Stomach (tissue), 4 donors: ENCODE measurements around the gene GLT6D1.

Experiments
- POLR2AphosphoS5 ChIP-seq, 3 donors: sonication (generic); formaldehyde crosslinking; IDR thresholded peaks; one replicate each; pipeline ENCODE4 v1.6.1; 2016; ENCODE audit warnings: antibody characterized with exemption in 3 of 3
- TF ChIP-seq, protein P1 (sequence below), 7 experiments: fragments of 450-650 bp in 4 of 7; fragments of 200-600 bp in 3 of 7; sonication (generic) in 3 of 7; IDR thresholded peaks; one replicate each; pipeline ENCODE4 v1.5.1; 2016 to 2019; ENCODE audit warnings: antibody characterized with exemption in 7 of 7, control low read depth in 2 of 7, mild to moderate bottlenecking in 1 of 7

DNA sequence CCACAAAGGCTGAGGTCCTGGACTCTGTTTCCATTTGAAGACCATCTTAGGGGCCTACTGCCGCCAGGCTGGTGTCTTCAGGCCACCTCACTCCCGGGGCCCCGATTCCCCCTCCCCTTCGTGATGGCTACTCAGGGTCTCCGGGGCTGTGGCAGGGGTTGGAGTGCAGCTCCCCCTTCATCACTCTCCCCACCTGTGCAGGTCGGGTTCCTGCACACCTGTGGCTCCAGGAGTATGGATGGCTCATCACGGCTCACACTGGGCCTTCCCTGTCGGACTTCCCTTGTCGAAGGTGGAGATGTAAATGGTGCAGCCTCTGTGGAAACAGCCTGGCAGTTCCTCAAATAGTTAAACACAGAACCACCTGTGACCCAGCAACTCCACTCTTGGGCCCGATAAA lies 35.6 kb upstream of the GLT6D1 start:
- TF ChIP-seq, protein P1, sequence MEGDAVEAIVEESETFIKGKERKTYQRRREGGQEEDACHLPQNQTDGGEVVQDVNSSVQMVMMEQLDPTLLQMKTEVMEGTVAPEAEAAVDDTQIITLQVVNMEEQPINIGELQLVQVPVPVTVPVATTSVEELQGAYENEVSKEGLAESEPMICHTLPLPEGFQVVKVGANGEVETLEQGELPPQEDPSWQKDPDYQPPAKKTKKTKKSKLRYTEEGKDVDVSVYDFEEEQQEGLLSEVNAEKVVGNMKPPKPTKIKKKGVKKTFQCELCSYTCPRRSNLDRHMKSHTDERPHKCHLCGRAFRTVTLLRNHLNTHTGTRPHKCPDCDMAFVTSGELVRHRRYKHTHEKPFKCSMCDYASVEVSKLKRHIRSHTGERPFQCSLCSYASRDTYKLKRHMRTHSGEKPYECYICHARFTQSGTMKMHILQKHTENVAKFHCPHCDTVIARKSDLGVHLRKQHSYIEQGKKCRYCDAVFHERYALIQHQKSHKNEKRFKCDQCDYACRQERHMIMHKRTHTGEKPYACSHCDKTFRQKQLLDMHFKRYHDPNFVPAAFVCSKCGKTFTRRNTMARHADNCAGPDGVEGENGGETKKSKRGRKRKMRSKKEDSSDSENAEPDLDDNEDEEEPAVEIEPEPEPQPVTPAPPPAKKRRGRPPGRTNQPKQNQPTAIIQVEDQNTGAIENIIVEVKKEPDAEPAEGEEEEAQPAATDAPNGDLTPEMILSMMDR (IDR thresholded peaks at IDR 0.05), result no peak
- no peak for TF ChIP-seq POLR2AphosphoS5 (IDR thresholded peaks at IDR 0.05)
